ENCODE measurements around the gene MLLT10. TPM values are rescaled to one million over a fixed set of nuclear protein-coding genes. Genes with fewer than 3 reads are reported as not detected.

Gene MLLT10
- total RNA-seq (2021) (39.6 and 48.4 TPM in 2 replicates), Bru-seq, nascent RNA (percentile 90 among the genes with signal in this experiment), BruChase-seq, experiment 1, labeled RNA remaining after a 2-hour chase (percentile 85 among the genes with signal in this experiment), BruChase-seq, experiment 2, labeled RNA remaining after a 6-hour chase (percentile 60 among the genes with signal in this experiment)
- long read RNA-seq, partial matches to known transcripts, result 5 of 13 reads
- long read RNA-seq, other reads (novel, unspliced or antisense), result 6 of 13 reads

DNA sequence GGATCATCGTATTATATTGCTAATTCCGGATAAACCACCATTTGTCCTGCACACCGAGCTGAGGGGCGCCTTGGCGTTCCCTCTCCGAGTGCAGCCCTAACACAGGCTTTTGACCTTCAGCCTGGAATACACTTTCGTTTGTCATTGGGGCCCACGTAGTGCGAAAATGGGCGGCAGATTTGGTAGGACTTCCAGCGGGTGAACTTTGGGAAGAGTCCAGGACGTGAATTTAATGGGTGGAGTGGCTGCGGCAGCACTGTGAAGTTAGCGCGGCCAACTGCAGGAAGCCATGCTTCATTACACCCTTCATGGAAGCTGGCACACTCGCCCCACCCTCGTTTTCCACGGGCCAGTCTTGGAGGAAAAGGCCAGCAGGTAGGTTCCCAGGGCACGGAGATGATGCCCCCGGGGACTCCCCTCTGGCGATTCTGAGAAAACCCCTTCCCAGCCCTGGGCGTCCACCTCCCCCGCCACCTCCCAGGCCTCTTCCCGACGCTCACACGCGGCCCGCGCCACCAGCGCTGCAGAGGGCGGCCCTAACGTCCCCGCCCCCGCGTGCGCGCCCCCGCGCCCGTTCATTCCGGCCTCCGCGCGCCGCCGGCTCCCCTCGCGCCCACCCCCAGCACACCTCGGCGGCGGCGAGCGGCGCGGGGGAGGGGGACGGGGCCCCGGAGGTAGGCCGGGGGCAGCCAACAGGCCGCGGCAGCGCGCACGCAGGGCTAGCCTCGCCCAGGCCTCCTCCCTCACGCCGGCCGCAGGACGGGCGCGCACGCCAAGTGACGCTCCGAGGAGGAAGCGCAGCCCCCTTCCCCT is at the start of gene MLLT10:
TSS of gene MLLT10 (plus strand) at position 766 of the 813 bp plus-strand sequence. CDS start 413 bp downstream, outside the sequence.
- no peaks in the 10 kb centered on the region for H3K9me2 ChIP-seq (ENCODE audit: insufficient read depth)
- peak within 1 kb of the TSS; percentile 71 for H3K4me3 ChIP-seq
- H3K79me2 ChIP-seq (ENCODE audit: low read depth), result peaks cover 32% of the 10 kb centered on the region
- peak within 1 kb of the TSS; percentile 72 for H3K27ac ChIP-seq
- intact Hi-C loops (cut with micrococcal nuclease; ENCODE audit: unreplicated experiment), result loop anchor here (1.0 to 5.0 kb wide), 4 partner anchors 14 to 451 kb away; no protein-coding TSS in a partner anchor
- CTCF ChIA-PET, result interaction anchor here (0.6 kb wide), 1 partner anchor 11 kb away, joined by 7 read pairs; no protein-coding TSS in a partner anchor
- H3K4me1 ChIP-seq (replicated peaks; ENCODE audit: insufficient read depth), result peaks cover 16% of the 10 kb centered on the region
- no peaks in the 10 kb centered on the region for H4K20me1 ChIP-seq (ENCODE audit: insufficient read depth)
- TF ChIP-seq EZH2 (IDR thresholded peaks at IDR 0.05; ENCODE audit: low read depth) (no peak), CTCF (conservative IDR thresholded peaks at IDR 0.05) (no peak)
- peaks cover 9% of the 10 kb centered on the region for H3F3A ChIP-seq (ENCODE audit: insufficient read depth, low read depth)
- no peaks in the 10 kb centered on the region for H3K36me3 ChIP-seq (ENCODE audit: low read depth)
- H3K9me3 ChIP-seq (ENCODE audit: insufficient read depth, low read depth), result no peaks in the 10 kb centered on the region
- POLR2A ChIA-PET (ENCODE audit: unreplicated experiment), result interaction anchor here (0.5 to 0.7 kb wide), 2 partner anchors 11 to 17 kb away, joined by 4 to 7 read pairs; no protein-coding TSS in a partner anchor
- TSS peak; percentile 96 for BruUV-seq (replicated peaks)
- peak within 1 kb of the TSS; percentile 85 for H2AFZ ChIP-seq
- H3K4me2 ChIP-seq, result peak within 1 kb of the TSS; percentile 84
- peak; percentile 67 to 95 for DNase-seq
- no peaks in the 10 kb centered on the region for H3K27me3 ChIP-seq (ENCODE audit: insufficient read depth, low read depth)

- no peak overlapping the region for H3K4me3 ChIP-seq
- intact Hi-C loops (cut with micrococcal nuclease; ENCODE audit: unreplicated experiment), result no loop called here
- H3K27ac ChIP-seq, result no peak overlapping the region
- H3K79me2 ChIP-seq (ENCODE audit: low read depth), result no peaks in the 10 kb centered on the region
- H3K4me2 ChIP-seq, result no peak overlapping the region
- H3F3A ChIP-seq (ENCODE audit: insufficient read depth, low read depth), result no peaks in the 10 kb centered on the region
- BruUV-seq (replicated peaks), result no TSS peak
- CTCF ChIA-PET, result no interaction called here
- TF ChIP-seq EZH2 (IDR thresholded peaks at IDR 0.05; ENCODE audit: low read depth) (no peak), CTCF (conservative IDR thresholded peaks at IDR 0.05) (no peak)
- H4K20me1 ChIP-seq (ENCODE audit: insufficient read depth), result no peaks in the 10 kb centered on the region
- H3K9me2 ChIP-seq (ENCODE audit: insufficient read depth), result no peaks in the 10 kb centered on the region
- POLR2A ChIA-PET (ENCODE audit: unreplicated experiment), result interaction anchor here (0.6 kb wide), 1 partner anchor 459 kb away, joined by 4 read pairs; no protein-coding TSS in a partner anchor
- no peaks in the 10 kb centered on the region for H3K36me3 ChIP-seq (ENCODE audit: low read depth)
- no peaks in the 10 kb centered on the region for H3K4me1 ChIP-seq (replicated peaks; ENCODE audit: insufficient read depth)
- no peaks in the 10 kb centered on the region for H3K9me3 ChIP-seq (ENCODE audit: insufficient read depth, low read depth)
- H2AFZ ChIP-seq, result no peak overlapping the region
- no peaks in the 10 kb centered on the region for H3K27me3 ChIP-seq (ENCODE audit: insufficient read depth, low read depth)
- DNase-seq, result no peak
Observed at GRCh38 chr10:21487416-21488180, 46.4 kb upstream of the MLLT10 start.

Data from PC-9 (cell line).